Heart right ventricle (tissue), 16 donors: ENCODE data around the gene IL10. TPM values are rescaled to one million over a fixed set of nuclear protein-coding genes. Genes with fewer than 3 reads are reported as not detected.

Experiments
- ATAC-seq, 8 donors: fragments of 200-7000 bp; cut with Tn5 transposase; one replicate each; pipeline ENCODE4 v1.9.1; 2020; ENCODE audit warnings: mild to moderate bottlenecking in 8 of 8, moderate library complexity in 8 of 8, moderate number of reproducible peaks in 1 of 8
- DNase-seq, 2 donors: peaks; one replicate each; pipeline ENCODE4 v3.0.0-alpha.2; 2020
- H3K27ac ChIP-seq, 10 donors: fragments of 200-600 bp; sonication (generic) in 2 of 10; one replicate each; pipeline versions ENCODE4 v1.5.0 to v1.8.0; 2020 to 2022; ENCODE audit warnings: mild to moderate bottlenecking in 3 of 10
- H3K27me3 ChIP-seq, 7 donors: fragments of 200-600 bp; one replicate each; pipeline ENCODE4 v1.8.0; 2021 to 2022; ENCODE audit warnings: mild to moderate bottlenecking in 2 of 7
- H3K36me3 ChIP-seq, 9 donors: fragments of 200-600 bp; sonication (generic) in 1 of 9; one replicate each; pipeline versions ENCODE4 v1.5.0 to v1.8.0; 2020 to 2022; ENCODE audit warnings: mild to moderate bottlenecking in 2 of 9
- H3K4me1 ChIP-seq, 9 donors: fragments of 200-600 bp; sonication (generic) in 1 of 9; one replicate each; pipeline versions ENCODE4 v1.5.0 to v1.8.0; 2020 to 2022; ENCODE audit warnings: mild to moderate bottlenecking in 4 of 9
- H3K4me3 ChIP-seq, 10 donors: fragments of 200-600 bp; sonication (generic) in 2 of 10; one replicate each; pipeline versions ENCODE4 v1.5.0 to v1.8.0; 2020 to 2022; ENCODE audit warnings: mild to moderate bottlenecking in 7 of 10, moderate library complexity in 2 of 10
- H3K9me3 ChIP-seq, 11 donors: fragments of 200-600 bp in 10 of 11; sonication (generic) in 2 of 11; one replicate each; pipeline versions ENCODE4 v1.5.0 to v1.8.0; 2013 to 2022; ENCODE audit warnings: mild to moderate bottlenecking in 2 of 11, control low read depth in 1 of 11, moderate library complexity in 1 of 11
- WGBS, 2 donors: extraction: QIAGEN DNeasy Blood & Tissue Kit; methylation state at CpG; one replicate each; pipeline ENCODE4 v1.1.7; 2013; ENCODE audit warnings: inconsistent platforms in 1 of 2; 5-methylcytosine and 5-hydroxymethylcytosine counted together
- intact Hi-C, 10 donors: fragments of 100-400 bp; cut with DNase I; formaldehyde crosslinking; loops; one replicate each; pipeline versions ENCODE4 v1.11.1 to v1.14.2; 2022
- polyA plus RNA-seq, 2 donors: library from polyadenylated mRNA; stranded (reverse); fragments of 200-250 nt; gene quantifications; one replicate each; pipeline ENCODE4 v1.2.3, GENCODE V29; 2013
- total RNA-seq, 10 donors: library from RNA; stranded (reverse); fragmentation: NEBNext Ultra II Directional in 3 of 10; extraction: Animal tissue kit (Norgen Biotek cat#: 25700) in 3 of 10; gene quantifications; one replicate each; pipeline versions ENCODE4 v1.2.1 to v1.2.4, GENCODE V29; 2021 to 2023
- TF ChIP-seq, protein P1 (sequence below), 9 donors: fragments of 200-600 bp; sonication (generic) in 2 of 9; IDR thresholded peaks; one replicate each; pipeline versions ENCODE4 v1.5.0 to v1.8.0; 2021 to 2022; ENCODE audit warnings: antibody characterized with exemption in 9 of 9, mild to moderate bottlenecking in 5 of 9, moderate library complexity in 1 of 9
- donor health status: Arrhythmogenic right ventricular cardiomyopathy.
- donor health status: ischemic (EF 13 %, LVEDD 7.1; RV severe dilation, severe dysfunction).
- donor health status: healthy with polysubstance abuse.
- donor health status: DM: no; HTN: yes; CAD: no.
- donor health status: DM: no; HTN: no; CAD: no.
- donor health status: ischemic (EF 25% LVEDD 6.9; RV normal size, moderate dysfunction).
- donor health status: ischemic (EF 25% LVEDD 5.7; RV mildly dilated, moderate dysfunction).
- donor health status: healthy.
- donor health status: DM: yes; HTN: yes; CAD: no.
- donor health status: Ischemic cardiomyopathy.
- donor health status: ischemic (EF 35%, LVEDD 5.7; RV mildly dilated, moderate dysfunction).
- donor health status: nonischemic (EF 11% LVEDD 7.7; RV severe dilation, severe dysfunction).
- donor health status: DM: yes; HTN: yes; CAD: no.
- donor health status: PGD.
- donor health status: ischemic (EF 29% LVEDD 5.4; RV normal size, mild dysfunction).
- donor health status: nonischemic (EF 23%, LVEDD 6.1; RV moderate dilation, normal function).

Gene IL10
- total and polyA plus RNA-seq, 12 donors = 0.25 to 2.6 (median 0.78) TPM; not detected in 2

DNA sequence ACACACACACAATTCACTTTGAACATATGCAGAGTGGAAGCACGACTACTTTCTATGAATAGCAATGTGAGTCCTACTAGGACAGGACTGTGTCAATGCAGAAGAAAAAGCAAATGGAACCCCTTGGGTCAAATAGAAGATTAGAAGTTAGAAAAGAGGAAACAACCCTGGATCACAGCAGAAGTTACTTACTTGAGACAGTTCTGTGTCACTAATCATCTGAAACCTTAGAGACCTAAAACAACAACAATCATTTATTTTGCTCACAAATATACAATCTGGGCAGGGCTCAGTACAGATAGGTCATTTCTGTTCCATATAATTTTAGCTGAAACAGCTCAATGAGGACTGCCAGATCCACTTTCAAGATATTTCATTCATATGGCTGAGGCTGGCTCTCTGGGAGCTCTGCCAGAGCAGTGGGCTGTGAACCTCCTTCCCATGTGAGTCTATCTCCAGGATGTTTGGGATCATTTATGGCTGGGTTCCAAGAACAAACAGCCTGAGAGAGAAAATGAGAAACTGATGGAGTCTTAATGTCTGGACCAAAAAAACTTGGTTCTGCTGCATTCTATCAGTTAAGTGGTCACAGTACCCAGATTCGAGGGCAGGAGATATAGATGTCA is 42.5 kb upstream of the IL10 start:
- DNase-seq = peak in 1 of 2 donors; percentile 34
- TF ChIP-seq, protein P1, sequence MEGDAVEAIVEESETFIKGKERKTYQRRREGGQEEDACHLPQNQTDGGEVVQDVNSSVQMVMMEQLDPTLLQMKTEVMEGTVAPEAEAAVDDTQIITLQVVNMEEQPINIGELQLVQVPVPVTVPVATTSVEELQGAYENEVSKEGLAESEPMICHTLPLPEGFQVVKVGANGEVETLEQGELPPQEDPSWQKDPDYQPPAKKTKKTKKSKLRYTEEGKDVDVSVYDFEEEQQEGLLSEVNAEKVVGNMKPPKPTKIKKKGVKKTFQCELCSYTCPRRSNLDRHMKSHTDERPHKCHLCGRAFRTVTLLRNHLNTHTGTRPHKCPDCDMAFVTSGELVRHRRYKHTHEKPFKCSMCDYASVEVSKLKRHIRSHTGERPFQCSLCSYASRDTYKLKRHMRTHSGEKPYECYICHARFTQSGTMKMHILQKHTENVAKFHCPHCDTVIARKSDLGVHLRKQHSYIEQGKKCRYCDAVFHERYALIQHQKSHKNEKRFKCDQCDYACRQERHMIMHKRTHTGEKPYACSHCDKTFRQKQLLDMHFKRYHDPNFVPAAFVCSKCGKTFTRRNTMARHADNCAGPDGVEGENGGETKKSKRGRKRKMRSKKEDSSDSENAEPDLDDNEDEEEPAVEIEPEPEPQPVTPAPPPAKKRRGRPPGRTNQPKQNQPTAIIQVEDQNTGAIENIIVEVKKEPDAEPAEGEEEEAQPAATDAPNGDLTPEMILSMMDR (IDR thresholded peaks at IDR 0.05) = no peak
- ATAC-seq = peak in 5 of 8 donors; percentile 25 to 67 (median 50)
- H3K9me3 ChIP-seq = peaks cover 0 to 22% (median 10%) of the 10 kb centered on the region in 11 donors
- no peaks in the 10 kb centered on the region for H3K36me3 ChIP-seq
- H3K4me1 ChIP-seq = peaks cover 0 to 20% (median 15%) of the 10 kb centered on the region in 9 donors
- H3K4me3 ChIP-seq = no peak overlapping the region
- H3K27ac ChIP-seq = peak overlapping the region in 1 of 10 donors; percentile 23
- intact Hi-C loops = loop anchor here in 6 of 10 donors (2.0 to 5.0 kb wide), 3 partner anchors 97 to 102 kb away; no protein-coding TSS in a partner anchor
- H3K27me3 ChIP-seq = no peaks in the 10 kb centered on the region
- 27 to 28% methylated on average over 2 of the region's 2 CpGs for WGBS, 2 donors

DNA sequence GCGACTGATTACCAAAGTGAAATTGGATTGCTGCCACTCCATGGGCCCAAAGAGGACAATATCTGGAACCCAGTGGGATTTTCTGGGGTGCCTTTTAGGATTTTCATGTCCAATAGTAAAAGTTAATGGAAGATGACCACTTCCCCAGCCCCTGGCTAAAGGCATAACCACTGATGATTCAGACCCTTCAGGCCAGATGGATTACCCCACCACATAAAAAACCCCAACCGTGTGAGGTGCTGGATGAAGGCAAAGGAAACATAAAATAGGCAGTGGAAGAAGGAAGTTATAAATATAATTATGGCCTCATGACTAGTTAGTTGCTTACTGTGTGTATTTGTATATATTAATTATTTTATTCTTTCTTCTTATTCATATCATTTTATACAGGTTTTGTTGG is 40.2 kb upstream of the IL10 start:
- H3K4me3 ChIP-seq = no peak overlapping the region
- H3K4me1 ChIP-seq = peaks cover 0 to 24% (median 15%) of the 10 kb centered on the region in 9 donors
- peaks cover 0 to 22% (median 10%) of the 10 kb centered on the region in 11 donors for H3K9me3 ChIP-seq
- no peaks in the 10 kb centered on the region for H3K36me3 ChIP-seq
- H3K27me3 ChIP-seq = no peaks in the 10 kb centered on the region
- no peak for DNase-seq
- intact Hi-C loops = loop anchor here in 4 of 10 donors (5.0 kb wide), 2 partner anchors 100 to 105 kb away; no protein-coding TSS in a partner anchor
- ATAC-seq = no peak
- WGBS, 2 donors = 86 to 96% methylated on average over 2 of the region's 2 CpGs
- TF ChIP-seq, protein P1 (IDR thresholded peaks at IDR 0.05) = no peak
- no peak overlapping the region for H3K27ac ChIP-seq

DNA sequence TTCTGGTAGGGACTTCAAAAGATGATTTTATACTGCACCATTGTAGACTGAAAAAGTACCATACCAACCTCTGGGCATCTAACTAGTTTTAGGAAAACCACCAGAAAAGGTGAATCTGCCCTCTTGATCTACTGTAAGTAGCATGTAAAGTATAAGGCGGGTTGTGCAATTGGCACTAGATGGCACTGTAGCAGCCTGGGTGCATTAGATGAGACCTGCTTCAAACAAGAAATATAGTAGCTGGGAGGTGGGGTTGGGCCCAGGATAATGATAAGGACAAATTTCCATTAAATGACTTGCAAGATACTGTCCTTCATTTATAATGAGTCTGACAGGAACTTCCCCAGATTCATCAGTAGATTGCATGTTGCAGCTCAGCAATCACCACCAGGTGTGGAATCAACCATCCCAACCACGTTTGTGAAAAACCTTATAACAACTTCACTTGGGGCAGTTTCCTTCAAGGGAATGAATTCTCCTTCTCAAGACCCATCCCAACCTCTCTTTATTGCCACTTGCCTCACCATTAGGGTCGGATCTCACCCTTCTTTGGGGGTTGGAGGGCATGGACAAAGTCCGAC is 37.3 kb upstream of the IL10 start:
- WGBS, 2 donors = 75 to 77% methylated on average over 4 of the region's 4 CpGs
- TF ChIP-seq, protein P1 (IDR thresholded peaks at IDR 0.05) = peak in 7 of 9 donors; percentile 36 to 54 (median 45)
- peaks cover 0 to 22% (median 10%) of the 10 kb centered on the region in 11 donors for H3K9me3 ChIP-seq
- H3K36me3 ChIP-seq = no peaks in the 10 kb centered on the region
- H3K27me3 ChIP-seq = peaks cover 0 to 4% (median 0%) of the 10 kb centered on the region in 7 donors
- ATAC-seq (peak in 5 of 8 donors; percentile 29 to 70 (median 58)), DNase-seq (no peak)
- H3K27ac ChIP-seq = no peak overlapping the region
- peaks cover 0 to 13% (median 5%) of the 10 kb centered on the region in 9 donors for H3K4me1 ChIP-seq
- H3K4me3 ChIP-seq = no peak overlapping the region
- intact Hi-C loops = loop anchor here in 9 of 10 donors (2.0 to 10.0 kb wide), 13 partner anchors 55 to 179 kb away; partner anchors contain the start of genes DYRK3 (in 2 of the 9) and IL20 (in 1 of the 9)

DNA sequence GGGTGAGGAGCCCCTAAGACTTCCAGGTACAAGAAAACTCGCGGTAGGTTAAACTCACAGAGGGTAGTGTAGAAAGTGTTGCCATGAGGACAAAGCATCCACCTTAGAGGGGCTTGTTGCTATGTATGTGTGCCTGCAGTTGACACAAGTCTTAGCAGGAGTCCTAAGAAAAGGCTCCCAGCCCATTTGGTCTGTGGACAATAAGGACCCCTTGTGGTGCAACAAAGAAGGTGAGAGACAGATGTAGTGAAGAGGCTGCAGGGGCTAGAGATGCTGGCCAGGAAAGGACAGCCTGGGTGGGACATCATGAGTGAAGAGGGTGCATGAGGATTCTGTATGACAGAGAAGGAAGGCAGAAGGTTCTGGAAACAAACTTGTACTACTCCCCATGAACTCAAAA is 36.3 kb upstream of the IL10 start:
- WGBS, 2 donors = 58 to 69% methylated on average over 2 of the region's 2 CpGs
- no peak overlapping the region for H3K27ac ChIP-seq
- DNase-seq (peak in 1 of 2 donors; percentile 34), ATAC-seq (peak in 7 of 8 donors; percentile 68 to 85 (median 75))
- H3K4me1 ChIP-seq = peaks cover 0 to 17% (median 0%) of the 10 kb centered on the region in 9 donors
- peaks cover 0 to 18% (median 10%) of the 10 kb centered on the region in 11 donors for H3K9me3 ChIP-seq
- no peak overlapping the region for H3K4me3 ChIP-seq
- TF ChIP-seq, protein P1 (IDR thresholded peaks at IDR 0.05) = peak in 8 of 9 donors; percentile 21 to 56 (median 48)
- H3K27me3 ChIP-seq = peaks cover 0 to 4% (median 0%) of the 10 kb centered on the region in 7 donors
- intact Hi-C loops = loop anchor here in 9 of 10 donors (2.0 to 10.0 kb wide), 12 partner anchors 56 to 178 kb away; partner anchors contain the start of genes DYRK3 (in 2 of the 9) and IL20 (in 1 of the 9)
- H3K36me3 ChIP-seq = no peaks in the 10 kb centered on the region
